HEK293 (cell line): ENCODE data around the gene DTWD2.

Experiments used
- CTCF ChIA-PET: fragments of 350-600 bp; formaldehyde crosslinking; extraction: SDS; loops from one replicate; lab custom pipeline; 2021; ENCODE audit warnings: antibody characterized with exemption; lab: Yijun Ruan, JAX
- POLR2A ChIA-PET: fragments of 300-600 bp; formaldehyde crosslinking; extraction: SDS; loops from one replicate; lab custom pipeline; 2020; ENCODE audit warnings: antibody characterized with exemption, inconsistent platforms; lab: Yijun Ruan, JAX
- H3K27ac ChIP-seq: fragments of 200-500 bp; sonication (Bioruptor generic); 2 replicates; pipeline ENCODE4 v1.5.1; 2014; ENCODE audit warnings: low read depth, low read length, control low read depth, inconsistent platforms; ENCODE audit errors: extremely low read depth
- H3K36me3 ChIP-seq, 2 experiments: fragments of 200-500 bp in 1 of 2; sonication (Bioruptor generic) in 1 of 2; 1 replicate in 1 of 2; 2 replicates in 1 of 2; pipeline ENCODE4 v1.5.1; 2014 to 2017; ENCODE audit warnings: inconsistent platforms in 2 of 2, low read length in 2 of 2; ENCODE audit not compliant: control insufficient read depth in 2 of 2, insufficient read depth in 1 of 2
- H3K4me1 ChIP-seq: fragments of 200-500 bp; sonication (Bioruptor generic); 2 replicates; pipeline ENCODE4 v1.5.1; 2014; ENCODE audit warnings: mild to moderate bottlenecking, low read length, inconsistent platforms; ENCODE audit not compliant: control insufficient read depth, insufficient read depth
- H3K4me3 ChIP-seq: 2 replicates; pipeline ENCODE4 v1.5.1; 2011; ENCODE audit warnings: low read depth, mild to moderate bottlenecking, control low read depth, low read length, moderate library complexity
- H3K9me3 ChIP-seq: fragments of 200-500 bp; sonication (Bioruptor generic); 2 replicates; pipeline ENCODE4 v1.5.1; 2014; ENCODE audit warnings: low read depth, low read length, inconsistent platforms; ENCODE audit not compliant: control insufficient read depth, insufficient read depth
- BCL6B ChIP-seq: fragments of 450-650 bp; formaldehyde crosslinking; IDR thresholded peaks from 2 replicates; pipeline ENCODE4 v1.5.1; 2017; ENCODE audit warnings: missing biosample characterization, missing genetic modification characterization
- HOXC10 ChIP-seq: sonication (generic); formaldehyde crosslinking; IDR thresholded peaks from 2 replicates; pipeline ENCODE4 v1.8.1; 2023; ENCODE audit warnings: mild to moderate bottlenecking, missing genetic modification reagents
- KLF9 ChIP-seq: fragments of 450-650 bp; formaldehyde crosslinking; IDR thresholded peaks from 2 replicates; pipeline ENCODE4 v1.5.1; 2016; ENCODE audit warnings: missing biosample characterization, missing genetic modification characterization, low read depth
- PATZ1 ChIP-seq: fragments of 450-650 bp; formaldehyde crosslinking; IDR thresholded peaks from 2 replicates; pipeline ENCODE4 v1.5.1; 2016; ENCODE audit warnings: missing biosample characterization, missing genetic modification characterization
- PBX3 ChIP-seq: sonication (generic); formaldehyde crosslinking; IDR thresholded peaks from 2 replicates; pipeline ENCODE4 v1.8.1; 2022; ENCODE audit warnings: mild to moderate bottlenecking, moderate library complexity, missing genetic modification reagents
- REPIN1 ChIP-seq: fragments of 450-650 bp; formaldehyde crosslinking; IDR thresholded peaks from 2 replicates; pipeline ENCODE4 v1.5.1; 2017; ENCODE audit warnings: missing biosample characterization, missing genetic modification characterization, low read depth
- SCRT2 ChIP-seq: fragments of 450-650 bp; formaldehyde crosslinking; IDR thresholded peaks from 2 replicates; pipeline ENCODE4 v1.5.1; 2016; ENCODE audit warnings: missing biosample characterization, missing genetic modification characterization
- SP3 ChIP-seq: fragments of 450-650 bp; formaldehyde crosslinking; IDR thresholded peaks from 2 replicates; pipeline ENCODE4 v1.5.1; 2016; ENCODE audit warnings: missing biosample characterization, missing genetic modification characterization
- SP7 ChIP-seq: fragments of 450-650 bp; formaldehyde crosslinking; IDR thresholded peaks from 2 replicates; pipeline ENCODE4 v1.5.1; 2016; ENCODE audit warnings: missing biosample characterization, missing genetic modification characterization
- ZNF10 ChIP-seq: fragments of 450-650 bp; formaldehyde crosslinking; IDR thresholded peaks from 2 replicates; pipeline ENCODE4 v1.5.1; 2017; ENCODE audit warnings: missing biosample characterization, missing genetic modification characterization
- ZNF112 ChIP-seq: fragments of 450-650 bp; formaldehyde crosslinking; IDR thresholded peaks from 2 replicates; pipeline ENCODE4 v1.5.0; 2017; ENCODE audit warnings: missing biosample characterization, missing genetic modification characterization
- ZNF140 ChIP-seq: fragments of 450-650 bp; formaldehyde crosslinking; IDR thresholded peaks from 2 replicates; pipeline ENCODE4 v1.5.1; 2016; ENCODE audit warnings: missing biosample characterization, missing genetic modification characterization
- ZNF18 ChIP-seq: fragments of 450-650 bp; formaldehyde crosslinking; IDR thresholded peaks from 2 replicates; pipeline ENCODE4 v1.5.1; 2016; ENCODE audit warnings: missing biosample characterization, missing genetic modification characterization
- ZNF214 ChIP-seq: fragments of 450-650 bp; formaldehyde crosslinking; IDR thresholded peaks from 2 replicates; pipeline ENCODE4 v1.5.1; 2017; ENCODE audit warnings: missing biosample characterization, mild to moderate bottlenecking, missing genetic modification characterization, borderline replicate concordance
- ZNF26 ChIP-seq: fragments of 450-650 bp; formaldehyde crosslinking; IDR thresholded peaks from 2 replicates; pipeline ENCODE4 v1.5.1; 2016; ENCODE audit warnings: missing biosample characterization, missing genetic modification characterization
- ZNF324 ChIP-seq: fragments of 450-650 bp; formaldehyde crosslinking; IDR thresholded peaks from 2 replicates; pipeline ENCODE4 v1.5.1; 2016; ENCODE audit warnings: missing biosample characterization, missing genetic modification characterization
- ZNF335 ChIP-seq: fragments of 450-650 bp; formaldehyde crosslinking; conservative IDR thresholded peaks from 2 replicates; pipeline ENCODE4 v1.5.1; 2016; ENCODE audit warnings: missing biosample characterization, missing genetic modification characterization
- ZNF404 ChIP-seq: fragments of 450-650 bp; formaldehyde crosslinking; IDR thresholded peaks from 2 replicates; pipeline ENCODE4 v1.5.1; 2017; ENCODE audit warnings: missing biosample characterization, missing genetic modification characterization
- ZNF660 ChIP-seq: fragments of 450-650 bp; IDR thresholded peaks from 2 replicates; pipeline ENCODE4 v1.5.1; 2018; ENCODE audit warnings: missing biosample characterization, mild to moderate bottlenecking, missing genetic modification characterization
- ZNF670 ChIP-seq: fragments of 450-650 bp; formaldehyde crosslinking; IDR thresholded peaks from 2 replicates; pipeline ENCODE4 v1.5.1; 2016; ENCODE audit warnings: missing biosample characterization, missing genetic modification characterization, low read depth
- ZNF837 ChIP-seq: fragments of 450-650 bp; formaldehyde crosslinking; IDR thresholded peaks from 2 replicates; pipeline ENCODE4 v1.5.1; 2016; ENCODE audit warnings: missing biosample characterization, missing genetic modification characterization
- ZXDB ChIP-seq: fragments of 450-650 bp; formaldehyde crosslinking; IDR thresholded peaks from 2 replicates; pipeline ENCODE4 v1.5.1; 2016; ENCODE audit warnings: missing biosample characterization, missing genetic modification characterization

The DTWD2 gene

GRCh38 chr5:118933703-118934102 is 54.6 kb downstream of the DTWD2 start (continued):
- TF ChIP-seq PBX3 (CRISPR knock-in tag) = no peak
- TF ChIP-seq SCRT2 (tag by site-specific recombination) = no peak
- TF ChIP-seq ZNF324 (tag by site-specific recombination) = no peak
- no peak for TF ChIP-seq ZNF10
- TF ChIP-seq ZNF26 = no peak
- TF ChIP-seq ZNF670 (tag by site-specific recombination) = no peak
- no peak for TF ChIP-seq HOXC10 (CRISPR knock-in tag)
- TF ChIP-seq SP3 (tag by site-specific recombination) = peak; percentile 31; the same call in 1 of the 2 replicates
- peak; percentile 41; the same call in 1 of the 2 replicates for TF ChIP-seq ZNF18
- TF ChIP-seq REPIN1 (tag by site-specific recombination) = no peak
- peak; percentile 73 for TF ChIP-seq ZXDB (tag by site-specific recombination)
- TF ChIP-seq BCL6B = no peak
- no peak for TF ChIP-seq KLF9 (tag by site-specific recombination)
- no peak for TF ChIP-seq SP7 (tag by site-specific recombination)

- ChIA-PET POLR2A (interaction anchor here (0.7 kb wide), 1 partner anchor 402 kb away, joined by 3 read pairs; no protein-coding TSS in a partner anchor), CTCF (interaction anchor here (0.6 to 0.8 kb wide), 2 partner anchors 21 to 197 kb away, joined by 3 to 5 read pairs; no protein-coding TSS in a partner anchor)
- TF ChIP-seq ZNF112 (no peak), ZNF404 (tag by site-specific recombination) (no peak), ZNF660 (no peak), ZNF140 (no peak), ZNF335 (tag by site-specific recombination) (no peak), ZNF837 (tag by site-specific recombination) (no peak), ZNF214 (tag by site-specific recombination) (no peak), PATZ1 (tag by site-specific recombination) (no peak)
- Histone ChIP-seq H3K4me1 (0 out of 2 replicates have a peak, but pooled peaks cover 3% of the 10 kb centered on the region), H3K36me3 (no peaks in the 10 kb centered on the region), H3K4me3 (no peak overlapping the region), H3K9me3 (no peaks in the 10 kb centered on the region), H3K27ac (no peak overlapping the region)
Measured at GRCh38 chr5:118931564-118931963, 56.8 kb downstream of the DTWD2 start.
